Activated naive CD8-positive, alpha-beta T cell treated with anti-CD3 and anti-CD28 coated beads, Interleukin-2, amount 50 U/mL, for 16 hours (primary cell): ENCODE results near the gene ICAM3.
"Not testable (repeated sequence)": the region's sequence is repeated elsewhere in the genome, so short reads cannot be mapped to it uniquely, and the experiment has no call there.

Experiments used
- DNase-seq: peaks from one replicate; pipeline ENCODE4 v3.0.0-alpha.2; 2020; ENCODE audit warnings: low read depth, low spot score

ICAM3 gene

DNA sequence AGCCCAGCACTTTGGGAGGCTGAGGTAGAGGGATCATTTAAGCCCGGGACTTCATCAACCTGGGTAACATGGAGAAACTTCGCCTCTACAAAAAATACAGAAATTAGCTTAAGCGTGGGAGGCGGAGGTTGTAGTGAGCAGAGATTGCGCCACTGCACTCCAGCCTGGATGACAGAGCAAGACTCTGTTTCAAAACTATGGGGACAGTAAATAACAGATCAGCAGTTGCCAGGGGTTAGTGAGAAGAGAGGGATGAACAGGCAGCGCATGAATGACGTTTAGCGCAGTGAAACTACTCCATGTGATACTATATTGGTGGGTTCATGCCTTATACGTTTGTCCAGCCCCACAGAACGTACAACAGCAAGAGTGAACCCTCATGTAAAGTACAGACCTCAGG lies 7.1 kb upstream of the ICAM3 start:
- DNase-seq, result no peak

DNA sequence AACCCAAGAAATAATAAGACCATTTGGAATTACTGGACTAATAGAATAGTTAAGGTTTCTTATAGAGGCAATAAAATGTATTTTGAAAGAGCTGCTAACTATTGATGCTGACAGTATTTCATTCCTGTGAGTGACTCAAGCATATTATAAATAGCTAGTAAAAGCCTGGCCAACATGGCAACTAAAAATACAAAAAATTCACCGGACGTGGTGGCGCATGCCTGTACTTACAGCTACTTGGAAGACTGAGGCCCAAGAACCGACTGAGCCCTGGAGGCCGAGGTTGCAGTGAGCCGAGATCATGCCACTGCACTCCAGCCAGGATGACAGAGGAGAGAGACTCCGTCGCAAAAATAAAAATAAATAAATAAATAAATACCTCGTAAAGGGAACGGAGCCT lies 5.4 kb upstream of the ICAM3 start:
- no peak for DNase-seq

DNA sequence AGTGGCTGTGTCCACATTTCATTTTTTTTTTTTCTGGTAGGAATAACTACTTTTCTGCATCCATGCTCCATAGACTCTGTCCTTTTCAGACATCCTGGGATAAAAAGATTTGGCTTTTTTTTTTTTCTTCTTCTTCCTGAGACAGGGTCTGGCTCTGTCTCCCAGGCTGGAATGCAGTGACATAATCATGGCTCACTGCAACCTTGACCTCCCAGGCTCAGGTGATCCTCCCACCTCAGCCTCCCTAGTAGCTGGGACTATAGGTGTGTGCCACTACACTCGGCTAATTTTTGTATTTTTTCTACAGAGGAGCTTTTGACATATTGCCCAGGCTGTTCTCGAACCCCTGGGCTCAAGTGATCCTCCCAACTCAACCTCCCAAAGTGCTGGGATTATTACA lies 4.1 kb upstream of the ICAM3 start:
- no peak for DNase-seq

DNA sequence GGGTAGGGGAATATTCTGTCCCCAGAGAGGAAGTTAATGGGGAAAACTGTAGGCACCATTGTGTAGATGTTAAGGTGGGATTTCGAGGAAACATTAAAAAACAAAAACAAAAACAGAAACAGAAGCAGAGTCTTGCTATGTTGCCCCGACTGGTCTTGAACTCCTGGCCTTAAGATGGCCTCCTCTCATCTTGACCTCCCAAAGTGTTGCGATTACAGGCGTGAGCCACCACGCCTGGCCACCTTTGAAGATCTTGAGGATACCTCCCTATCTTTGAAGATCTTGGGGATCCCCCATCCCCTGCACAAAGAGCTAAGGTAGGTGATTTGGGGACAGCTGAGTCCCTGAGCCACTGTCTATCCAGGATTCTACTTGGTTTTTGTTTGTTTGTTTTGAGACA lies 553 bp upstream of the ICAM3 start:
- DNase-seq, result no peak

DNA sequence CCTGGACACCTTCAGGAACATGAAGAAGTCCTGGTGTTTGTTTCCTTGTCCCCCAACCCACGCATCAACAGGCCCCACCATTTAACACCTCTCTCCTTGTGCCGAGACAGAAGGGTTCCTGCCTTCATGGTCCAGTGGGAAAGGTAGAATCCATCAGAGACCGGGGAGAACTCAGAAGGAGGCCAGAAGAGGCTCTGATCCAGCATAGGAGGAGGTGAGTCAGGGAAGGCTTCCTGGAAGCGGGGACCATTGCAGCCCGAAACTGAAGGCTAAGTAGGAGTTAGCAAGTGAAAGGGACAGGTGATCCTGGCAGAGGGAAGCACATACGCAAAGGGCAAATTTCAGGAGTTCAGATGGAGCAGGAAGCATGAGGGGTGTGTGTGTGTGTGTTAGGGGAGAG lies 484 bp downstream of the ICAM3 start:
- no peak for DNase-seq

DNA sequence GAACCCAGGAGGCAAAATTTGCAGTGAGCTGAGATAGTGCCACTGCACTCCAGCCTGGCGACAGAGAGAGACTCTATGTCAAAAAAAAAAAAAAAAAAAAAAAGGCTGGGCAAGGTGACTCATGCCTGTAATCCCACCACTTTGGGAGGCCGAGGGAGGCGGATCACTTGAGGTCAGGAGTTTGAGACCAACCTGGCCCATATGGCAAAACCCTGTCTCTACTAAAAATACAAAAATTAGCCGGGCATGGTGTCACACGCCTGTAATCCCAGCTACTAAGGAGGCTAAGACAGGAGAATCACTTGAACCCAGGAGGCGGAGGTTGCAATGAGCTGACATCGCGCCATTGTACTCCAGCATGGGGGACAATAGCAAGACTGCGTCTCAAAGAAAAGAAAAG lies 2.7 kb downstream of the ICAM3 start:
- DNase-seq, result not testable (repeated sequence)

DNA sequence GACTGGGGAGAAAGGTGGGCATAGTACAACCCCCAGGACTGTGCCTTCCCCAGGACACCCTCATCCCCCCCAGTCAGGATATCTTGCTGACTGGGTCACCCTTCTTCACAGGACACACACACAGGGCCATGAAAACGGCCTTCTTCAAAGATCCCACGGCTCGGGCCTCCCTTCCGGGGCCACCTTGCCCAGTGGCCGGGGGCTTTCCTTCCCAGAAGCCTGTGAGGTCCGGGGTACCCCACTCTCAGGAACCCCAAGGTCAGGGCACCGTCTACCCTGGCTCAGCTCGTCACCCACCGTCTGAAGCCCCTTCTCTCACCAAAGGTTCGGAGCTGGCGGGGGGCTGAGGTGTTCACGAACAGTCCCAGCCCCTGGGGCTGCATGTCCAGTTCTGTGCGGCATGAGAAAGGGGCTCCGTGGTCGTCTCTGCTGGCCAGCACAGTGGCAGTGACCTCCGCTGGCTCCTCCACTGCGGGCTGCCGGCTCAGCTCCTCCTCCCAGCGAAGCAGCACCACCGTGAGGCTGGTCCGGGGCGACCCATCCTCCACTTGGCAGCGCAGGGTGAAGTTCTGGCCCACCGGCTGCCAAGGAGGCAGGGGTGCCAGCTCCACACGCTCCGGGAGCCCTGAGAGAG lies 4.0 kb downstream of the ICAM3 start:
- no peak for DNase-seq

DNA sequence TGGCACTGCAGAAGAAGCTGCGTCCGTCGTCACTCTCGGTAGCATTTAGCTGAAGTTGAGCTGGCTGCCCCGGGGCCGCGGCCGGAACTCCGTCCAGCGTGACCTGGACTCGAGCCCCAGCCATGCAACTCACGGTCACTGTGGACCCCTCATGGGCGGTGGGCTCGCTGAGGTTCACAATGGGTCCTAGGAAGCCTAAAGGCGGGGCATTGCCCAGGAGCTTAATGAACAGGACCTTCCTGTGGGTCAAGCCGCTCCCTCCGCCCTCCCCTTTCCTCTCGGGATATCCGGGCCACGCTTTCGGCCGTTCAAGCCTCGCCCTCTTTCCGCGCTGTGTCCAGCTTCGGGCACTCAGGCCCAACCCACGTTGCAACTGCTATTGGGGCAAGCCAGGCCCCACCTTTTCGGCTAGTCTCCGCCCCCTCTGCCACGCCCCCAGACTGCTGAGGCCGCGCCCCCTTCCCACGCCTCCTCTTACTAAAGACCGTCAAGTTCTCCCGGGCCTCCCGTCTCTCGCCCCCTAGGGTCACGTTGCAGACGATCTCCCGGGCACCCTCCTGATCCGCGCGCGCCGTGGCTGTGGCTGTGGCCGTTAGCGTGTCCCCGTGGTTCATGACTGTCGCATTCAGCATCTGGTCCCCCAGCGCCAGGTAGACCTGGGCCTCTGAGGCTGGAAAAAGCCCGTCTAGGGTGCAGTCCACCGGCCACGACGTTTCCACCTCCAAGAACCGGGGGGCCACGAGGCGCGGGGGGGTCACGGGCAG lies 4.7 kb downstream of the ICAM3 start:
- DNase-seq, result no peak

DNA sequence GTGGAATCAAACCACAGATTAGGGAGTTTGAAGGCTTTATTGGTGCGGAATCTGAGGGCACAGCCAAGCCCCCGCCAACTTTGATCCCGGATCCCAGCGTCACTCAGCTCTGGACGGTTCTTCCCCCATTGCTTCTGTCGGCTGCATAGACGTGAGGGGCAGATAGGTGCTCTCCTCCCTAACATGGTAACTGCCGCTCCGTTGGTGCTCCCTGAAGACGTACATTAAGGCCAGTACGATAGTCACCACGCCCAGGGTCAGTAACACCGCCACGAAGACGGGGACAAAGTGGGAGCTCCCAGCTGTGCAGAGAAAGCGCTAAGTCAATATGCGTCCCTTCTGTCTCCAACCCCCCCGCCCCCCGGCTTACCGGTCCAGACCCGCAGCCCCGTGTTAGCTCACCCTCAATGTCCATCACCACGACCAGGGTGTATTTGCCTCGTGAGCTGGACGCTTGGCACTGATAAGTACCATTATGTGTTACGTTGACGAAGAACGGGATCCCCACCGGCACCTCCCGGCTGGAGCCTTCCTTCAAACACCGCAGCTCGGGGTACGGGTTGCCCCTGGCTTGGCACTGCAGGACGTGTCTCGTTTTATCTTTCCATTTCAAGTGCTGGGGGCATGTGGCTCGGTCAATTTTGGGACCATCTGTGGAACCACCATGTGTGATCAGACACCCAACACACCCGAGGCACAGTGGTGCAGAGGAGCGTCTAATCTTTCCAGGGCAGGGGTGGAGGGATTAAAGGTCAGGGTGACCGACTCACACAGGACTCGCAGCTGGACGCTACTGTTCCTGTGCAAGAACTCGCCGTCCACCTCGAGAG lies 5.5 kb downstream of the ICAM3 start:
- no peak for DNase-seq

DNA sequence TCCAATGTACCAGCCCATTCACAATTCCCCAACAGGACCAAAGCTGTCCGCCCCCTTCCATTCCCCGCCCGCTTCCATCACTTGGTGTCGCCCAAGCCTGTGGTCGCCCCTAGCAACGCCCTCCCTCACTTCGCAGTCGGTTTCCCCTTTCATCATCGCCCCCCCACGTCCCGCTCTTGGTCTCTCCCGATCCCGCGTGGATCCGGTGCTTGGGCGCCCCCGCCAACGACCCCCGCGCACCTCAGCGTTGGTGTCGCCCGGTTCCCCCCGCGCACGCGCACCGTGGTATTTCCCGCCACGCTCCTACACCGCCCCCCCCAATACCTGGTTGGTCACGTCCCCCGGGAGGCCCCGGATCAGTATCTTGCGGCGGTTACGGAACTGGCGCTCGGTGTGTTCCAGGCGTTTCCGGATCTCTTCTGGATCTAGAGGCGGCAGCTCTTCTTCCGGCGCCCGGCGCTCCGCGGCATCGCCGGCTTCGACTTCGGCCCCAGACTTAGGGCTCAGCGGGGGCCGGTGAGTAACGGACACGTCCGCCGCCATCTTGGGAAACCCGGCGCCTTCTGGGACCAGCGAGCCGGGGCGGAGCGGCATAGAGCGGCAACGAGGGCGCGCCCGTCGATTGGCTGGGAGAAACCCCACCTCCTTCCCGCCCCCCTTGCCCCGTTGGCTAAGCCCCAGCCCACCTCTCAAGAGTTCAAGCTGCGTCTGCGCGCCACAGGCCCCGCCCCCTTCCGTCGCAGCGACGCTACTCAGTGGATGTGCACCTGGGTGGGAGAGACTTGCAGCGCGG lies 6.3 kb downstream of the ICAM3 start, which contains the start of gene RAVER1:
RAVER1 (minus strand) TSS at position 565 of the 793 bp plus-strand sequence; CDS start at position 543, 22 bp downstream.
- peak; percentile 96 for DNase-seq

DNA sequence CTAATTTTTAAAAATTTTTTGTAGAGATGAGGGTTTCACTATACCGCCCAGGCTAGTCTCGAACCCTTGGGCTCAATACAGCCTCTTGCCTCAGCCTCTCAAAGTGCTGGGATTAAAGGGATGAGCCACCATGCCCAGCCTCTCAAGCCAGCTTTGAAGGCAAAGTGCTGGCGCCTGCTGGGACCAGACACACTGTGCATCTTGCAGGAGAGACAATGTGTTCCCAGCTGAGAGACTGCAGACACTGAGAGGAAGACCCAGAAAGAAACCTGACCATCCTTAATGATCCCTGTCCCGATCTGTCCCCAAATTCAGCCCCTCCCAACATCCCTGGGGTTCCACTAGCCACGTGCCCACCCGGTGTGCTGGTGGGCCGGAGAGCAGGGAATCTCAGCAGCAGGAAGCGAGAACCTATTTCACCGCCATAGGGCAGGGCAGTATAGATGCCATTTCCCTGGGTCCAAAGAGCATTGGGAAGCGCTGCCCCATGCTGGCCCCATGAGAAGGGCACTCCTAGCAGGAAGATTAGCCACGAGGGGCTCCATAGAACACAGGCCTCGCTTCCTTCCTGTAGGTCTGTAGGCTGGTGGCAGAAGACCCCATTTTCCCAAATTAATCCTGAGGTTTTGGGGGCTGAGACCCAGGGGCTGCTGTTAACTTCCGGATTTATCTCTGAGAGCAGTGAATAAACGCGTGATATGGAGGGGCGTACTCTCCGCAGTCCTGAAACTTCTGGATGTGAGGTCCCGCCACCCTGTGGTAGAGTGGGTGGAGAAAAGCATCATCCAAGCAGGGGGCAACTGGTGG lies 7.1 kb downstream of the ICAM3 start:
- DNase-seq, result no peak

DNA sequence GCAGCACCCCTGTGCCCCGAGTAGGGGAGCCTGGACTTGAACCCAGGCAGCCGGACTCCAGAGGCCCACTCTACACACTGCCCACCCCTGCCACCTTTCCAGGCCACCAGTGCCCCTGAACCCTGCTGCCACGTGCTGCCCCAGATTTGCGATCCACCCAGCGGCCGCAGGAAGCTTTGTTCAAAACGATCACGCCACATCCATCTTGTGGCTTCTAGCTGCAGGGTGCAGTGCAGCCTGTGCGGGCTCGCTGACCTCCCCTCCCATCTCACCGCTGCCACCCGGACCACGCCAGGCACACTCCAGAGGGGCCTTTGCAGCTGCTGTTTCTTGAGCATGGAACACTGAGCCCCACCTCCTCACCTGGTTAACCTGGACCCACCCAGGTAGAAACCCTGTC lies 9.9 kb downstream of the ICAM3 start:
- no peak for DNase-seq

DNA sequence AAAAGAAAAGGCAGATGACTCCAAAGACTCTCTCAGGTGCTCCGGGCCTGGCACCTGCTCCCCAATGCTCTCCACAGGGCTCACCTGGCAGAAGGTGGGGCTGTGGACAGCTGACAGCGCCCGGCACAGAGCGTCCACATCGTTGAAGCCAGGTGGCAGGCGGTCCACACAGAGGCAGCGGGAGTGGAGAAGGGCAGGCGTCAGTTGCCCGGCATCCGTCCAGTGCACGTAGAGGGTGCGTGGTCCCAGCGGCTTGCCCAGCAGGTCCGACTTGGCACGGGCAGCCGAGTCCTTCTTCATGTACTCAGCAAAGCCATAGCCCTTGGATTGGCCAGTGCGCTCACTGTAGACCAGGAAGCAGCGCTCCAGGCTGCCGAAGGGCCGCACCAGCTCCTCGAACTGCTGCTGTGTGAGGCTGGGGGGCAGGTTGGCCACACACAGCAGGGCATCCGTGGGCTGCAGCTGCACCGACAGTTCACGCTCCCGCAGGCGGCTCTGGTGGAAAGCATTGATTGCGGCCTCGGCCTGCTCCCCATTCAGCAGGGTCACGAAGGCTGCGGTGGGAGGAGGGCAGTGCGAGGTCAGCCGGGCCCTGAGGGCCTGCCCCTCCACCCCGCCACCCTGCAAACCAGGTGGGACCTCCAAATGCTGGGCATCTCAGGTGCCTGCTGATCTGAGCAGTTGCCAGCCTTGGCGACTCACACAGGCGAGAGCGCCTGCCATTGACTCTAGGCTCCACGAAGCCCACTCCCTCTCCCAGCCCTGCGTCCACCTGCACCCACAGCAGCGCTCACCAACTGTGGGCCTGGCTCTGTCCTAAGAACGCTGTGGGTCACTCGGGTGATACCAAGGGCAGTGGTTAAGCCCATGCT lies 10.6 kb downstream of the ICAM3 start:
- DNase-seq, result no peak

DNA sequence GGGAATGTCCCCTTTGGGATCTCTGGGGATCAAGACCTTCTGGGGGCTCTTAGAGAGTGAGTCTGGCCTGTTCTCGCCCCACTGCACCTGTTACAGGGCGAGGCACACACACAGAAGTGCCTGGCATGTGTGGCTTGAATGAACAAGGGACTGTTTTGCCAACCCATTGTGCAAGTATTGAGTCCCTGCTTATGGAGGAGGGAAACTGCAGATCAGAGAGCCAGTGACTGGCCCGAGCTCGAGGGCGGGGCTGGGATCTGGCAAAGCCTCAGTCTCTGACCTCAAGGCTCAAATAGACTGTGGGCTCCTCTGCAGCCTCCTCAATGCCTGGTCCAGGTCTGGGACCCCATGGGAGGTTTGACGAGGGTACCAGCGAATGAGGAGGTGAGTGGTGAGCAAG lies 11.6 kb downstream of the ICAM3 start:
- DNase-seq, result no peak

DNA sequence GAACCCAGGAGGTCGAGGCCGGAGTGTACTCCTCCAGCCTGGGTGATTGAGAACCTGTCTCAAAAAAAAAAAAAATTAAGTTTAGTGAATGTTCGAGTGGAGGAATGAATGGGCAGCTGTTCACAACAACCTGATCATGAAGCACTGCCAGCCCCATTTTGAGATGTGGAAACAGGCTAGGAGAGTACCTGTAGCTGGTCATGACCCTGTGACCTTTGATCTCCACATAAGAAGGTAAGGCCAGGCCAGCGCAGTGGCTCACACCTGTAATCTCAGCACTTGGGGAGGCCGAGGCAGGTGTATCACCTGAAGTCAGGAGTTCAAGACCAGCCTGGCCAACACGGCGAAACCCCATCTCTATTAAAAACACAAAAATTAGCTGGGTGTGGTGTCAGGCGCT lies 13.7 kb downstream of the ICAM3 start:
- DNase-seq, result no peak

DNA sequence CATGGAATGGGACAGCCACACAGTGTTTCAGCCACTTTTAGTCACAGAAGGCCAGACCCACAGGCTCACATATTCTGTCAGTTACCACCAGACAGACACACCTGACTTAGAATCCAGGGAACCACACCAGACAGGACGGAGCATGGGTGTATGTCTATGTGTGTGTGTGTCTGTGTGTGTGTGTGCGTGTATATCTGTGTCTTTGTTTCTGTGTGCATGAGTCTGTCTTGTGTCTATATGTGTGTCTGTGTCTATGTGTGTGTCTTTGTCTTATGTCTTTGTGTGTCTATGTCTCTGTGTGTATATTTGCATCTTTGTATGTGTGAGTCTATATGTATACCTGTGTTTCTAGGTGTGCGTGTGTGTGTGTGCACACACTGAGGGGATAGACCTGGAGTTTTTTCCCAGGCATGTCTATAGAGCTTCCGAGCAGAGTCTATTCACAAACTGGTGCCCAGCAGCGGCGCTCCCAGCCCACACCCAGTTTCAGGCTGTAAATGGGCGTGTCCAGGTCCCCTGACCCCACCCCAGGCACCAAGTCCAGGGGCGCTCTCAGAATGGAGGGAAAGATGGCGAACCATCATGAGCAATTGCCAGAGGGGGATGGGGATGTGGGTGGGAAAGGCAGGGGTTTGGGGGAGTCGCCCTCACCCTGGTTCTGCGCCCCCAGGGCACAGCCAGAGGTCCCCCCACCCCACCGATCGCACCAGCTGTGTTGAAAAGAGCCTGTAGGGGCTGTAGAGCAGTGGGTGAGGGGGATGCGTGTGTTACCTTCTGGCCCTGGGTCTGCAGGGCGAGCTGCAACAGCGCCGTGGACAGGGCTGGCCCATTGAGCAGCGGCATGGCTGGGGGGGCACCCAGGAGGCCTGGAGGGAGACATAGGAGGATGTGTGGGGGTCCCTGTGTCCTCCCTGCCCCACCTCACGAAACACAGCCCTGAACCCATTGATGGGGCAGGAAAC lies 17.3 kb downstream of the ICAM3 start:
- no peak for DNase-seq

DNA sequence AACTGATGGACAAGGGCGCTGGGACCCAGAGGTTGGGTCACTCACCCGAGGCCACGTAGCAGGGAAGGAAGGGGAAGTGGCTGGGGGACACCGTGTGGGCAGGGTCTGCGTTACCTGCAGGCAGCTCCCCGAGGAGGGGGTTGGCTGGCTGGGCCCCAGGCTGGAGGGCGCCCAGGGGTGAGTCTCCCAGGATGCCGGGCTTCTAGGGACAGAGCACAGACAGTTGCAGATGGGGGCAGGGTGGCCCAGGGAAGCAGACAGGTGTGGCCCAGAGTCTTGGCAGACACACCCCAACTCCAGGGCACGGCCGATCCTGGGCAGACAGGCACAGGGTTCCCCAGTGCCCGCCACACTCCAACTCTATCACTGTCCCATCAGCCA lies 18.0 kb downstream of the ICAM3 start:
- DNase-seq, result no peak

DNA sequence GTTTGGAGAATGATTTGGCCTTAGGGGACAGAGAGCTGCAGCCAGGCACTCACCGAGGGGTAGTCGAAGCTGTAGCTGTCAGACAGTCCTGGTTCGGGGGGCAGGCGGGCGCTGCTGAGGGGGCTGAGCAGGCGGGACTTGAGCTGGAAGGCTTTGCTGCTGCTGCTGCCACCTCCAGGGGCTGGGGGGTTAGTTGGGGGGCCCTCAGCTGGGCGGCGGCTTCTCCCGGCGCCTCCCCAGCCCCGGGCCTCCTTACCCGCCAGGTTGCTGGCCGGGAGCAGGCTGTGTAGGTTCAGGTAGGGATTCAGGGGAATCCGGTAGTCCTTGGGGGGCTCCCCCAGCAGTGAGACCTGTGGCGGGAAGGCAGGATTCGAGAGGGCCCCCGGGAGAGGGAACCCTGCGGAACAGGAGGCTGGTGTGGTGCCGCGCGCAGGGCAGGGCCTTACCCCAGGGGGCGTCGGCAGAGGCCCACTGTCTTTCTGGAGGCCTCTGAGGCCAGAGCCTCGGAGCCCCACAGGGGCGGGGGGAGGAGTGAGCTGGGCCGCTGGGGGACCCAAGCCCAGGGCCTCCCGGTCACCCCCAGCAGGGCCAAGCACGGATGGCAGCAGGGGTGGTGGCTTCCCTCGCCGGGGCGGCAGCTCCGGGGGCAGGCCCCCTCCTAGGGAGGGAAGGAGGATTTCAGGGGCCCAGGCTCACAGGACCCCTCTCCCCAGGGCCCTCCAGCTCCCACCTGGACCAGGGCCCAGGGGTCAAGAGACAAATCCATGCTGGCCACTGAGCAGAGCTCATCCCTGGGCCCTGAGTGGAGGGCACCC lies 18.6 kb downstream of the ICAM3 start:
- no peak for DNase-seq
